Duodenal mucosa (tissue), 2 donors: ENCODE results near the gene UMOD.
"Not testable (repeated sequence)": the region's sequence is repeated elsewhere in the genome, so short reads cannot be mapped to it uniquely, and the experiment has no call there.

Source experiments
- H3K27ac ChIP-seq: one replicate; pipeline ENCODE4 v1.7.0; 2013; ENCODE audit warnings: low read depth, low read length
- H3K27me3 ChIP-seq, 2 donors: one replicate each; pipeline ENCODE4 v1.7.0; 2013; ENCODE audit warnings: low read length in 2 of 2, control low read depth in 1 of 2; ENCODE audit not compliant: insufficient read depth in 2 of 2, control insufficient read depth in 1 of 2
- H3K36me3 ChIP-seq, 2 donors: one replicate each; pipeline ENCODE4 v1.7.0; 2013; ENCODE audit warnings: low read length in 2 of 2, control low read depth in 1 of 2; ENCODE audit not compliant: insufficient read depth in 2 of 2, control insufficient read depth in 1 of 2
- H3K4me1 ChIP-seq, 2 donors: one replicate each; pipeline ENCODE4 v1.7.0; 2013; ENCODE audit warnings: low read length in 2 of 2, control low read depth in 1 of 2; ENCODE audit not compliant: insufficient read depth in 2 of 2, control insufficient read depth in 1 of 2
- H3K4me3 ChIP-seq, 2 donors: one replicate each; pipeline ENCODE4 v1.7.0; 2013; ENCODE audit warnings: low read length in 2 of 2, low read depth in 1 of 2
- H3K9ac ChIP-seq, 2 donors: one replicate each; pipeline ENCODE4 v1.7.0; 2013; ENCODE audit warnings: low read length in 2 of 2, low read depth in 1 of 2
- H3K9me3 ChIP-seq, 2 donors: one replicate each; pipeline ENCODE4 v1.7.0; 2013; ENCODE audit warnings: low read length in 2 of 2, control low read depth in 1 of 2; ENCODE audit not compliant: control insufficient read depth in 1 of 2

Gene UMOD

DNA sequence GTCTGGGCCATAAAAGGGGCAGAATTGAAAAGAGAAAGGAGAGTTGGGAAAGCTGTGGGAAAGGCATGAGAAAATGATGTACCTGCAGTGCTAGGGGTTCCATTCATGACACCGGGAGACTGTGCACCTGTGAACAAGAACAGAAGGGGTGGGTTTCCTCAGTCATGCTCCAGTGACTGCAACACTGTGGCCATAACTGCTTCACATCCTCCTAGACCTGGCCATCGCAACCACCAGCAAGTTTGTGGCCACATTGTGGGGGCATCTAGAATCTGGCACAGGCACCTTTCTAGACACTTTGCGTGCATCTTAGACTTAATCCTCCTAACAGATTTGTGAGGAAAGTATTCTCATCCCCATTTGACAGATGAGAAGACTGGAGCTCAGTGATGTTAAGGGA lies 37.9 kb downstream of the UMOD start:
- Histone ChIP-seq H3K9ac (no peak overlapping the region), H3K9me3 (no peaks in the 10 kb centered on the region), H3K27me3 (no peaks in the 10 kb centered on the region), H3K27ac (no peak overlapping the region), H3K36me3 (peaks cover 0 to 6% of the 10 kb centered on the region in 2 donors), H3K4me3 (no peak overlapping the region), H3K4me1 (no peaks in the 10 kb centered on the region)

DNA sequence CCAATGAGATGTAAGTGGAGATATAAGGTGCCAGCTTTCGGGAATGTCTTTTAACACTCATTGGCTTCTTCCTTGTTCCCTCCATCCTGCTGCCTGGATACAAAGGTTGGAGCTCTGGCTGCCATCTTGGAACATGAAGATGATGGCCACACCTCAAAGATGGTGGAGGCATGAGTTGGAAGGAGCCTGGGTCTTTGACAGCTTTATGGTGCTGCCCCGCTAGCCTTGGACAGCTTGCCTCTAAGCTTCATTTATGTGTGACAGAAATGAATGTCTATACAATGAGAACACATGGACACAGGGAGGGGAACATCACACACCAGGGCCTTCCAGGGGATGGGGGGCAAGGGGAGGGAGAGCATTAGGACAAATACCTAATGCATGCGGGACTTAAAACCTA lies 38.8 kb downstream of the UMOD start:
- Histone ChIP-seq H3K9me3 (no peaks in the 10 kb centered on the region), H3K9ac (no peak overlapping the region), H3K27ac (no peak overlapping the region), H3K4me1 (no peaks in the 10 kb centered on the region), H3K36me3 (peaks cover 0 to 6% of the 10 kb centered on the region in 2 donors), H3K27me3 (no peaks in the 10 kb centered on the region), H3K4me3 (no peak overlapping the region)

DNA sequence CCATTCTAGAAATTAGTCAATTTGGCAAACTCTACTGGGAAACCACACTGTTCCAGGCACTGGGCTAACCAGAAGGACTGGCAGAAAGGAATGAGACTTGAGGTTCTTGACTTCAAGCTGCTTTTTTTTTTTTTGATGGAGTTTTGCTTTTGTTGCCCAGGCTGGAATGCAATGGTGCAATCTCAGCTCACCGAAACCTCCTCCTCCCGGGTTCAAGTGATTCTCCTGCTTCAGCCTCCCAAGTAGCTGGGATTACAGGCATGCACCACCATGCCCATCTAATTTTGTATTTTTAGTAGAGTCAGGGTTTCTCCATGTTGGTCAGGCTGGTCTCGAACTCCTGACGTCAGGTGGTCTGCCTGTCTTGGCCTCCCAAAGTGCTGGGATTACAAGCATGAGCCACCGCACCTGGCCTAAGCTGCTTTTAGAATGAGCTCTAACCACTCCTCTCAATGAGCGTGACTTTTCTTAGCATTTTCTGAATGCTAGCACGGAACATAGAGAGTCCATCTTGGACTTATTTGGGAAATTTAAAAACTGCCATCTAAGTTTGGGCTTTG lies 39.9 kb downstream of the UMOD start:
- H3K9ac ChIP-seq, H3K27ac ChIP-seq, H3K36me3 ChIP-seq, H3K27me3 ChIP-seq, H3K4me3 ChIP-seq, H3K4me1 ChIP-seq, H3K9me3 ChIP-seq: not testable (repeated sequence)

DNA sequence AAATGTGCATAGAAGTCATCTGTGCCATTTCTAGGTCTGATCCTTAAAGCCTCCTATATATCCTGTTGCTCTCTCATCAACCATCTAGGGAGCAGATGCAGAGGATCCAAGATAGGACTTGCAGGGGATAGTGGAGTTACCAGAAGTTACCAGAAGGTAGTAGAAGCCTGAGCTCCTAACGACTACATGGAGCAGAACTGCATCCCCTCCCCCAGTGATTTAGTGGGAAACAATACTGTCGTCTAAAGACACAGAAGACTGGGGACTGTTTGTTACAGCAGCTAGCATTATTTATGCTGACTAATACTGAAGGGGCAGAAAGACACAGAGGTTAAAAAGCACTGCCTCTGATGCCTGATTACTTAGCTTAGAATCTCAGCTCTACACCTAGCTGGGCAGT lies 41.0 kb downstream of the UMOD start:
- H3K9ac ChIP-seq = no peak overlapping the region
- H3K27me3 ChIP-seq = peaks cover 0 to 3% of the 10 kb centered on the region in 2 donors
- H3K4me1 ChIP-seq = no peaks in the 10 kb centered on the region
- no peak overlapping the region for H3K27ac ChIP-seq
- H3K9me3 ChIP-seq = no peaks in the 10 kb centered on the region
- H3K36me3 ChIP-seq = peaks cover 0 to 6% of the 10 kb centered on the region in 2 donors
- no peak overlapping the region for H3K4me3 ChIP-seq

DNA sequence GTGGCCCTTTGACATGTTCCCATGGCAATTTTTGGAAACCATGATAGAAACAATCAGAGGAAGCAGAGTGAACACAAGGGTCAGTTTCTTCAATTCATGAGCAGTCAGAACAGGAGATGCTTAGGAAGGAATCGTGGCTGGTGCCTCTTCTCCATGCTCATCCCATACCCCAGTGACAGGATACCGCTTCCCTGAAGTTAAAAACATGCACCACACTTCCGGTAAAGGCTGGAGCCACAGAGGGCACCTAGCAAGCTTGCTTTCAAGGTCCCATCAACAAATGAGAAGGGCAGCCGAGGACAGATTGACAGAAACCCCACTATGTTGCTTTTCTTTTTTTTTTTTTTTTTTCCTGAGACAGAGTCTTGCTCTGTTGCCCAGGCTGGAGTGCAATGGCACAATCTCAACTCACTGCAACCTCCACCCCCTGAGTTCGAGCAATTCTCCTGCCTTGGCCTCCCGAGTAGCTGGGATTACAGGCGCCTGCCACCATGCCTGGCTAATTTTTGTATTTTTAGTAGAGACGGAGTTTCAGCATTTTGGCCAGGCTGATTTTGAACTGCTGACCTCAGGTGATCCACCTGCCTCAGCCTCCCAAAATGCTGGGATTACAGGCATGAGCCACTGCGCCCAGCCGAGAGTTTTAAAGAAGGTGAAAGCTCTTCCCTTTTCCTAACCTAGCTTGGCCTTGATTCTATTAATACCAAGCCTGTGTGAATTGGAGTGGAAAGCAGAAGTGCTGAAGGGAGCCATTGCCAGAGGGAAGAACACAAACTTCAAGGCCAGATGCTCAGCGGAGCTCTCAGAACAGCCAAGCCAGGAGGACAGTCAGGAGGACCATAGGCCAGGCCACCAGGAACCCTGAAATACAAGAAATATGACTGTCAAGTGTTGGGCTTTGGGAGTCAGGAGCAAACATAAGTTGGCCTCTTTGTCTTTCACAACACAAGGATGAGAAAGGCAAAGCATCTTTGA lies 41.8 kb downstream of the UMOD start:
- Histone ChIP-seq H3K4me1 (no peaks in the 10 kb centered on the region), H3K27ac (no peak overlapping the region), H3K4me3 (no peak overlapping the region), H3K36me3 (peaks cover 0 to 6% of the 10 kb centered on the region in 2 donors), H3K27me3 (peaks cover 0 to 3% of the 10 kb centered on the region in 2 donors), H3K9ac (no peak overlapping the region), H3K9me3 (no peaks in the 10 kb centered on the region)

DNA sequence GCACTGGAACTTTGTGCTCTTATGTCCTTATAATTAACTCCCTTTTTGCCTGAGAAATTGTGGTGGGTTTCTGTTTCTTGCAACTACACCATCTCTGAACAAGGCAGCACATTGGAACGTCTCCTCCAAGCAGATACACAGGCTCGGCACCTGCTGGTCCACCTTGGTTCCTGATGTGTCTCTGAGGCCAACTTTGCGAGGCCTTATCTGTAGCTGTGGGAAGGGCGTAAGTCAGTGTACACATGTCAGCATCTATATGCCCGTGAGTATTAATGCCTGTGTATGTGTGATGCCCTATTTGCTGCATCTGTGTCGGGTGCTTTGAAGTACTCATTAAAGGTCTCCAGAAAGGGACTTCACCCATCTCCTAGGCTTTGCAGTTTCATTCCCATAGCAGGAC lies 42.7 kb downstream of the UMOD start:
- Histone ChIP-seq H3K27me3 (peaks cover 0 to 3% of the 10 kb centered on the region in 2 donors), H3K4me3 (no peak overlapping the region), H3K9ac (no peak overlapping the region), H3K36me3 (peaks cover 0 to 4% of the 10 kb centered on the region in 2 donors), H3K4me1 (no peaks in the 10 kb centered on the region), H3K9me3 (no peaks in the 10 kb centered on the region), H3K27ac (no peak overlapping the region)

DNA sequence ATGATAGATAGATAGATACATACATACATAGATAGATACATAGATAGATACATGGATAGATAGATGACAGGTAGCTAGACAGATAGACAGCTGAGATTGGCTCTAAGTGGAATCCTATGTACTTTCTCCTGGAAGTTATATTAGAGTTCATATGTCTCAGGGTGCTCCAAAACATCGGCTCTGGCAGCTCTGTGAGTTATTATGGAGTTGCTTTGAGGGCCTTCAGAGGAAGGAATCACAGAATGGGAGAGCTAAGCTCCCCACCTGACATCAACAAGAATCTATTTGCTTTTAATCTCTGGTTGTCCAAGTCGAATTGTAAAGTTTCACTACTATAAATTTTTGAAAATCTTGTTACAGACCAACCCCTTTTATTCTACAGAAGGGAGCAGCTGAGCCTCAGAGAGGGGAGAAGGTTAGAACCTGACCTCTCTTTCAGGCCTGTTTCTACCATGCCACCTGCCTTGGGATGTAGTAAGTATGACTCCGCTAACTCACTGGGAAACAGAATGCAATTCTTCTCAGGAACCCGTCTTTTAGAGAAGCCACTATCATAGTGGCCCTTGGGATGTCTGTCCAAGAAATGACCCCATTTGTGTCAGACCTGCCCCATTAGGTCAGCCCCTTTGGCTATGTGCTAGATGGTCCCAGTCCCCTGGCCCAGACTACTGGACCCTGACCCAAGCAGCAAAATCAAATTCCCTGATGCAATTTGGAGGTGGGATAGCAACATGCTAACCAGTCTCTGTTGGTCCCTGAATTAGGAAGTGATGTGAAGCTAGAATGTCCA lies 43.5 kb downstream of the UMOD start:
- Histone ChIP-seq H3K27me3 (peaks cover 0 to 3% of the 10 kb centered on the region in 2 donors), H3K9me3 (no peaks in the 10 kb centered on the region), H3K4me1 (no peaks in the 10 kb centered on the region), H3K27ac (no peak overlapping the region), H3K9ac (no peak overlapping the region), H3K36me3 (peaks cover 0 to 4% of the 10 kb centered on the region in 2 donors), H3K4me3 (no peak overlapping the region)

DNA sequence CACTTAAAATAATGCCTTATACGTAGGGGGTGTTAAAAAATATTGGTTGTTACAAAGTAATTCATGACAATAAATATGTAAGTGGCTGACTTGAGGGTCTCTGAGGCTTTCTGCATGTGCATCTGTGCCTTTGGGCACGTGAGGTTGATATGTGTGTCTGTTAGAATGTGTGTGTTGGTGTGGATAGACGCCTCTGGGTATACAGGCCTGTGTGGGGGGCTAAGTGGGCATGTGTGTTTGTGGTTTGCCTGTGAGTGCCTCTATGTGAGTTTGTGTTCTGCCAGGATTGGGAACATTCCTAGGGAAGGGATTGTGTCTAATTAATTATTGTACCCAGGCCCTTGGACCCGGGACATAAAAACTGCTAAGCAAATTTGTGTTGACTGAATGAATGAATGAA lies 44.2 kb downstream of the UMOD start:
- no peaks in the 10 kb centered on the region for H3K4me1 ChIP-seq
- peaks cover 0 to 3% of the 10 kb centered on the region in 2 donors for H3K27me3 ChIP-seq
- H3K36me3 ChIP-seq = peaks cover 0 to 4% of the 10 kb centered on the region in 2 donors
- no peak overlapping the region for H3K4me3 ChIP-seq
- no peaks in the 10 kb centered on the region for H3K9me3 ChIP-seq
- no peak overlapping the region for H3K27ac ChIP-seq
- H3K9ac ChIP-seq = no peak overlapping the region

DNA sequence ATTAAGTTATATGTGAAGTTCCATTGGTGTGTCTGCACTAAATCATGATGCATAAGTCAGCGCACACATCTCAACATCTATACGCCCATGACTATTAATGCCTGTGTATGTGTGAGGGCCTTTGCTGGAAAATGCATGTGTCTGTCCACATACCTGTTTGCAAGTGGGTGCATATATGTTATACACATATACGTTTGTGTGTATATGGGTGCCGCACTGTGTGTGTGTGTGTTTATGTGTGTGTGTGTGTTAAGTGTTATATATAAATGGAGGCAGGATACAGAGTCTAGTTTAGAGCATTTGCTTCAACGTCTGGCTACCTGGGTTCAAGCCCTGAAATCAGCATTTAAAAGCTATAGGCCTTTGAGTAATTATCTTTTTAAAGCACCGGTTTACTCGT lies 44.7 kb downstream of the UMOD start:
- Histone ChIP-seq H3K27ac (no peak overlapping the region), H3K27me3 (peaks cover 0 to 3% of the 10 kb centered on the region in 2 donors), H3K9me3 (no peaks in the 10 kb centered on the region), H3K9ac (no peak overlapping the region), H3K4me3 (no peak overlapping the region), H3K4me1 (no peaks in the 10 kb centered on the region), H3K36me3 (peaks cover 0 to 4% of the 10 kb centered on the region in 2 donors)

DNA sequence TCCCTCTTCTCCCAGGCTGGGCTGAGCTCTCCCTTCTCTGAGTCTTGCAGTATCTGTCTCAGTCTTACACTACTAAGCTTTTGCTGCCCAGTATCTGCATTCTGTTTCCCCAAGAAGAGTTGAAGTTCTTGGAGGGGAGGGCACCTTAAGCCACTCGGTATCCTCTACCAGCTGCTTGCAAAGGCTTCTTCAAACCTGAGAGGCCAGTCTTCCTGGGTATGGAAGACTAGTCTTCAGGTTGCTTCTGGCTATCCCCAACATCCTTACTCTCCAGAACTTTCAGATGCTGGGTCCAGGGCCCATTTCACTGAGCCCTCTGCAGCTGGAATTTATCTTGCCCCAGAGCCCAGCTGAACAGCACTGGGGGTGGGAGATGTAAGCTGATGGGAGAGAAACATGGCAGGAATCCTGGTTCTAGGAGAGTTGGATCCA lies 45.3 kb downstream of the UMOD start:
- H3K4me3 ChIP-seq = no peak overlapping the region
- no peak overlapping the region for H3K27ac ChIP-seq
- no peaks in the 10 kb centered on the region for H3K9me3 ChIP-seq
- no peaks in the 10 kb centered on the region for H3K4me1 ChIP-seq
- H3K9ac ChIP-seq = no peak overlapping the region
- H3K36me3 ChIP-seq = peaks cover 0 to 4% of the 10 kb centered on the region in 2 donors
- peaks cover 0 to 3% of the 10 kb centered on the region in 2 donors for H3K27me3 ChIP-seq
